Measurements from ENCODE around the gene DHX32.

Gene DHX32

GRCh38 chr10:125865120-125865519 lies 16.0 kb downstream of the DHX32 start:
- Histone ChIP-seq H3K27me3 (ENCODE audit: insufficient read depth, low read length) (no peaks in the 10 kb centered on the region), H3K9ac (ENCODE audit: low read depth, low read length) (no peak overlapping the region), H3K9me3 (ENCODE audit: insufficient read depth, low read depth, low read length) (no peaks in the 10 kb centered on the region), H3K4me3 (ENCODE audit: low read length) (no peak overlapping the region), H3K36me3 (ENCODE audit: insufficient read depth, low read length) (peaks cover 22% of the 10 kb centered on the region; the same call in 1 of the 2 replicates), H3K27ac (ENCODE audit: low read depth, low read length) (no peak overlapping the region), H3K4me1 (ENCODE audit: insufficient read depth, low read length) (no peaks in the 10 kb centered on the region)
- WGBS: 91% methylated on average over 2 of the region's 3 CpGs

GRCh38 chr10:125859128-125859817 lies 21.8 kb downstream of the DHX32 start:
- Histone ChIP-seq H3K27me3 (ENCODE audit: insufficient read depth, low read length) (no peaks in the 10 kb centered on the region), H3K27ac (ENCODE audit: low read depth, low read length) (no peak overlapping the region), H3K36me3 (ENCODE audit: insufficient read depth, low read length) (peaks cover 14% of the 10 kb centered on the region; the same call in 1 of the 2 replicates), H3K9me3 (ENCODE audit: insufficient read depth, low read depth, low read length) (no peaks in the 10 kb centered on the region), H3K9ac (ENCODE audit: low read depth, low read length) (no peak overlapping the region), H3K4me3 (ENCODE audit: low read length) (no peak overlapping the region), H3K4me1 (ENCODE audit: insufficient read depth, low read length) (no peaks in the 10 kb centered on the region)
- WGBS: 94% methylated on average over 4 of the region's 4 CpGs

DNA sequence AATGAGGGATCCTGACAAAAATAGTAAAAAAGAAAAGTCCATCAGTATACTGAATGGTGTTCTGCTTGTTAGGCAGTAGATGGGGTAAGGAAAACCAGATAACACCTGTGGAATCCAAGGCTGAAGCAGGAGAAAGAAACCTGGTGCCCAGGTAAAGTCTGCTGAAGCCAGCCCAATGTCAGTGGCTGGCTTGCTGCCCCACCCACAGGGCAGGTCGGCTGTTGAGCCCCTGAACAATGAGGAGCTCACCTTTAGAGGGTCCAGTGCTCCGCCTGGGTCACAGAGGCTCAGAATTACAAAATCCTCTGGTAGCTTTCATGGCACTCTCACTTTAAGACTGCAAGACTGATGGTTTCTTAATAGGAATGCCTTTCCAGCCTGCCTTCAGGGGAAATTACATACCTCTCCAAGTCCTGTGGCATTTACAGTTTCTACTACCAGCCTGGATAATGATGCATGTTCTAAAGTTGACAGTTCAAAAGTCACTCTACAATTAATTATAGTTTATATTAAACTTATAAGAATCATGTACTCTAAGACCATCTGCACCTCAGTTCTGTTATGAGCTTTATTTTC lies 23.8 kb downstream of the DHX32 start:
- Histone ChIP-seq H3K36me3 (ENCODE audit: insufficient read depth, low read length) (peaks cover 25% of the 10 kb centered on the region), H3K27ac (ENCODE audit: low read depth, low read length) (no peak overlapping the region), H3K9ac (ENCODE audit: low read depth, low read length) (no peak overlapping the region), H3K9me3 (ENCODE audit: insufficient read depth, low read depth, low read length) (no peaks in the 10 kb centered on the region), H3K4me3 (ENCODE audit: low read length) (no peak overlapping the region), H3K27me3 (ENCODE audit: insufficient read depth, low read length) (no peaks in the 10 kb centered on the region), H3K4me1 (ENCODE audit: insufficient read depth, low read length) (no peaks in the 10 kb centered on the region)
- 86% methylated on average over 2 of the region's 2 CpGs for WGBS

GRCh38 chr10:125852487-125852886 lies 28.6 kb downstream of the DHX32 start:
- no peak overlapping the region for H3K27ac ChIP-seq (ENCODE audit: low read depth, low read length)
- peaks cover 43% of the 10 kb centered on the region for H3K36me3 ChIP-seq (ENCODE audit: insufficient read depth, low read length)
- H3K4me3 ChIP-seq (ENCODE audit: low read length): no peak overlapping the region
- no peaks in the 10 kb centered on the region for H3K9me3 ChIP-seq (ENCODE audit: insufficient read depth, low read depth, low read length)
- WGBS: 97% methylated on average over 7 of the region's 7 CpGs
- H3K9ac ChIP-seq (ENCODE audit: low read depth, low read length): no peak overlapping the region
- H3K4me1 ChIP-seq (ENCODE audit: insufficient read depth, low read length): no peaks in the 10 kb centered on the region
- H3K27me3 ChIP-seq (ENCODE audit: insufficient read depth, low read length): no peaks in the 10 kb centered on the region

GRCh38 chr10:125850766-125851731 lies 30.0 kb downstream of the DHX32 start:
- 80% methylated on average over 2 of the region's 2 CpGs for WGBS
- Histone ChIP-seq H3K4me1 (ENCODE audit: insufficient read depth, low read length) (no peaks in the 10 kb centered on the region), H3K9ac (ENCODE audit: low read depth, low read length) (no peak overlapping the region), H3K27ac (ENCODE audit: low read depth, low read length) (no peak overlapping the region), H3K36me3 (ENCODE audit: insufficient read depth, low read length) (peaks cover 45% of the 10 kb centered on the region), H3K4me3 (ENCODE audit: low read length) (no peak overlapping the region), H3K9me3 (ENCODE audit: insufficient read depth, low read depth, low read length) (no peaks in the 10 kb centered on the region), H3K27me3 (ENCODE audit: insufficient read depth, low read length) (no peaks in the 10 kb centered on the region)

DNA sequence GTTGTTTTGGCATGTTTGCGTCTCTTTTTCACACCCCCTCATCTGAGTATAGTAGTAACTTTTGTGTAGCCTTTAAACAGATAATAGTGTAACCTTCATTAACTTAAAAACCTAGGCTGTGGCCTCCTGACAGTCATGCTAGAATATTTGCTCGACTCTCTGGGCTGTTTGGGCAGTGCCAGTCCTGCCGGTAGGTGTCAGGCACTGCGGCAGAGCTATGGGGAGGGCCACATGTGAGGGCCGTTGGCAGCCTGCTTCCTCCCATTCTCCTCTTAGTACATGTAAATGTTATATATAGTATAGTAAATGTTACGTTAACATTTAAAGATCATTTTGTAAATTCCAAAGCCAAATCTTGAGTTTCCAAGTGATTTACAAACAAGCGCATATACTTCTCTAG lies 31.6 kb downstream of the DHX32 start:
- 97% methylated on average over 4 of the region's 7 CpGs for WGBS
- Histone ChIP-seq H3K27me3 (ENCODE audit: insufficient read depth, low read length) (no peaks in the 10 kb centered on the region), H3K36me3 (ENCODE audit: insufficient read depth, low read length) (peaks cover 45% of the 10 kb centered on the region), H3K27ac (ENCODE audit: low read depth, low read length) (no peak overlapping the region), H3K4me1 (ENCODE audit: insufficient read depth, low read length) (no peaks in the 10 kb centered on the region), H3K9me3 (ENCODE audit: insufficient read depth, low read depth, low read length) (no peaks in the 10 kb centered on the region), H3K9ac (ENCODE audit: low read depth, low read length) (no peak overlapping the region), H3K4me3 (ENCODE audit: low read length) (no peak overlapping the region)

GRCh38 chr10:125848857-125849256 lies 32.2 kb downstream of the DHX32 start:
- H3K9ac ChIP-seq (ENCODE audit: low read depth, low read length): no peak overlapping the region
- no peak overlapping the region for H3K27ac ChIP-seq (ENCODE audit: low read depth, low read length)
- no peaks in the 10 kb centered on the region for H3K4me1 ChIP-seq (ENCODE audit: insufficient read depth, low read length)
- H3K36me3 ChIP-seq (ENCODE audit: insufficient read depth, low read length): peaks cover 42% of the 10 kb centered on the region
- no peaks in the 10 kb centered on the region for H3K9me3 ChIP-seq (ENCODE audit: insufficient read depth, low read depth, low read length)
- no peak overlapping the region for H3K4me3 ChIP-seq (ENCODE audit: low read length)
- no peaks in the 10 kb centered on the region for H3K27me3 ChIP-seq (ENCODE audit: insufficient read depth, low read length)
- WGBS: 93% methylated on average over 2 of the region's 2 CpGs

DNA sequence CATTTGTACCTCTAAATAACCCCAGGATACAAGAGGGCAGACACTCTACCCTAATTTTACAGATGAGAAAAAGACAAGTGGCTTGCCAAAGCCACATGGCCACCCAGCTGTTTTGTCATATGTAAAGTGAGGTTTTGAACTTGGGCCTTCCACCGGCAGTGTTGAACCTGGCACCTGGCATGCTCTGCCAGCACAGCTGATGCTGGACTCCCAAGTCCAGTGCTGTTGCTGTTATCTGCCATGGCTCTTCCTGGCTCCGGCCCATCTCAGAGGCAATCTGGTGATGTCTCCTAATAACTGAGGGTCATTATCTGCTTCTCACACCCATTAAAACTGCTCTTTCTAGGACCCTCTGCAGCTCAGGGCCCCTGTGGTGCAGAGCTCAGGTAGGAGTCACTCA lies 32.7 kb downstream of the DHX32 start:
- Histone ChIP-seq H3K4me1 (ENCODE audit: insufficient read depth, low read length) (no peaks in the 10 kb centered on the region), H3K27ac (ENCODE audit: low read depth, low read length) (no peak overlapping the region), H3K9ac (ENCODE audit: low read depth, low read length) (no peak overlapping the region), H3K4me3 (ENCODE audit: low read length) (no peak overlapping the region), H3K36me3 (ENCODE audit: insufficient read depth, low read length) (peaks cover 40% of the 10 kb centered on the region), H3K27me3 (ENCODE audit: insufficient read depth, low read length) (no peaks in the 10 kb centered on the region), H3K9me3 (ENCODE audit: insufficient read depth, low read depth, low read length) (no peaks in the 10 kb centered on the region)
- WGBS: 94% methylated on average over 2 of the region's 2 CpGs

DNA sequence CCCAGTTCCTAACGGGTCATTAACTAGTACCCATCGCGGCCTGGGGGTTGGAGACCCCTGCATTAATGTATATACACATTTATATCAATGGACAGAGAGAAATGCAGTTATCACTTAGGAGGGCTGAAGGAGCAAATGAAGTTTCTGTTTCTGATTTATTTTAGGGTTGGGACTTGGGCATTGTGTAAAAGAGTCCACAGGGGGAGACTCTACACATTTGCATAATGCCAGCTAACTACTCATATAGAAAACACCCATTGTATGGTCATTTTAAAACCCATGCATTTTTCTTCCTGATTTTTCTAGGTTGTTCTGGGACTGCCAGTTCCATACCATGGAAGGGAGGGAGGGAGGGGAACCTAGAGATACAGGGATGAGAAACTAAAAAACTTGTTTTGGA lies 34.2 kb downstream of the DHX32 start:
- Histone ChIP-seq H3K4me3 (ENCODE audit: low read length) (no peak overlapping the region), H3K9ac (ENCODE audit: low read depth, low read length) (no peak overlapping the region), H3K4me1 (ENCODE audit: insufficient read depth, low read length) (no peaks in the 10 kb centered on the region), H3K27me3 (ENCODE audit: insufficient read depth, low read length) (no peaks in the 10 kb centered on the region), H3K27ac (ENCODE audit: low read depth, low read length) (no peak overlapping the region), H3K9me3 (ENCODE audit: insufficient read depth, low read depth, low read length) (no peaks in the 10 kb centered on the region), H3K36me3 (ENCODE audit: insufficient read depth, low read length) (peaks cover 39% of the 10 kb centered on the region)
- 100% methylated on average over 1 of the region's 3 CpGs for WGBS

DNA sequence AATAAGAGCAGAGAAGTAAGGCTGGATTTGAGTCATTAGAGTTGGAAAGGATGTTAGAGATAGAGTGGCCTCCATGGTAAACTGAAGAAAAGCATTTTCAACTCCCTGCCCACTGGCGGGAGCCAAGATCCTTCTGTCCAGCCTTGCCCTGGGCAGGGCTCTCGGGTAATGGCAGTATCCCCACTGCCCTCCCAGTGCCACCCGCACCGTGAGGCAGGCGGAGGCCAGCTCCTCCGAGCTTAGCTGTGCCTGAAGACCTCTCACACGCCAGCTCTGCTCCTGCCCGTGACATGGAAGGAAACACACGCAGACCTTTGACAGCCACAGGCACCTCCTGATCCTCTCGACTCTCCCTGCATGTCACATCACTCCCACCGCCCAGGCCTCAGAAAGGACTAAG lies 35.5 kb downstream of the DHX32 start:
- no peaks in the 10 kb centered on the region for H3K27me3 ChIP-seq (ENCODE audit: insufficient read depth, low read length)
- no peaks in the 10 kb centered on the region for H3K4me1 ChIP-seq (ENCODE audit: insufficient read depth, low read length)
- 95% methylated on average over 11 of the region's 11 CpGs for WGBS
- no peak overlapping the region for H3K4me3 ChIP-seq (ENCODE audit: low read length)
- H3K9ac ChIP-seq (ENCODE audit: low read depth, low read length): no peak overlapping the region
- no peaks in the 10 kb centered on the region for H3K9me3 ChIP-seq (ENCODE audit: insufficient read depth, low read depth, low read length)
- H3K27ac ChIP-seq (ENCODE audit: low read depth, low read length): no peak overlapping the region
- peaks cover 39% of the 10 kb centered on the region for H3K36me3 ChIP-seq (ENCODE audit: insufficient read depth, low read length)

DNA sequence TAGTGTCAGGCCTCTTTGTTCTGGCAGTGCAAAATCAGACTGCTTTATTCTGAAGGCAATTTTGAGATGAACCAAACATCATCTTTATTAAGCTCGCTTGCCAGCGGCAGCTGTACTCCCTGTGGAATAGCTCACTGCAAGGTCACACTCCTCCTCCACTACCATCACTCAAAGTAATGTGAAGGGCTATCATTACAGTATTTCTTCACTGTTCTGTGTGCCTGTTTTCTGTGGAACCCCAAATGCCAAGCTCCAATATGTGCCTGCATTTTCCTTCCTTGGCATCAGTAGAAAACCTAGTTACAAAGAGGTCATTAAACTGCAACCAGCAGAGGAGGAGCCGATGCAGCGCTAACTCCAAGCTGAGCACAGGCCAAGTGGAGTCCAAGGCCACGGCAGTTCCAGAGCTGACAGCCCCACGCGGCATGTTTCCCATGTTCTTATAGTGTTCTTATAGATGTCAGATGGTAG lies 36.3 kb downstream of the DHX32 start:
- Histone ChIP-seq H3K27me3 (ENCODE audit: insufficient read depth, low read length) (no peaks in the 10 kb centered on the region), H3K4me3 (ENCODE audit: low read length) (no peak overlapping the region), H3K27ac (ENCODE audit: low read depth, low read length) (no peak overlapping the region), H3K4me1 (ENCODE audit: insufficient read depth, low read length) (no peaks in the 10 kb centered on the region), H3K9ac (ENCODE audit: low read depth, low read length) (no peak overlapping the region), H3K9me3 (ENCODE audit: insufficient read depth, low read depth, low read length) (no peaks in the 10 kb centered on the region), H3K36me3 (ENCODE audit: insufficient read depth, low read length) (peaks cover 44% of the 10 kb centered on the region)
- WGBS: 97% methylated on average over 7 of the region's 7 CpGs
